ENCODE results near the gene SMIM26. TPM values are rescaled to one million over a fixed set of nuclear protein-coding genes. Genes with fewer than 3 reads are reported as not detected.
"Not testable (repeated sequence)": the region's sequence is repeated elsewhere in the genome, so short reads cannot be mapped to it uniquely, and the experiment has no call there.

The SMIM26 gene, protein sequence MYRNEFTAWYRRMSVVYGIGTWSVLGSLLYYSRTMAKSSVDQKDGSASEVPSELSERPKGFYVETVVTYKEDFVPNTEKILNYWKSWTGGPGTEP
- total RNA-seq: 79.3 TPM

- peak; percentile 82 for DNase-seq
Observed at GRCh38 chr20:18566892-18567738, at the start of gene SMIM26. SMIM26 (plus strand) TSS chr20:18567432; CDS start chr20:18567479, 47 bp downstream.

DNA sequence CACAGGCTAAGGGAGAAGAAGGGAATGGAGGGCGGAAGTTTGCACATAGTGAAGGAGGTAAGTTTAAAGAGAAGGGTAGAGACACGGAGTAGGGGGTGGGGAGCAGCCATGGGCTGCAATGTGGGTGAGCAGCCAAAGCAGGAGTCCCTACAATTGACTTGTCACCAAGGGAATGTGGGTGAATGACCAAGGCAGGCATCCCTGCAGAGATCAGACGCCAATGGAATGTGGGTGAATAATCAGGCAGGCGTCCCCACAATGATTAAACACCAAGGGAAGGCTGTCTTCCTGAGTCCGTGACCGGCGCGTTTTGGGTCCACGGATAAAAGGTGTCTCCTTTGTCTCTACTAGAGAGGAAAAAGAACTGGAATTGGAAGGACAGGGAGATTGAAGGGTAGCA is 45.2 kb upstream of the SMIM26 start:
- DNase-seq: not testable (repeated sequence)

GRCh38 chr20:18523066-18523465 is 44.2 kb upstream of the SMIM26 start:
- no peak for DNase-seq

GRCh38 chr20:18524646-18525045 is 42.6 kb upstream of the SMIM26 start:
- no peak for DNase-seq

DNA sequence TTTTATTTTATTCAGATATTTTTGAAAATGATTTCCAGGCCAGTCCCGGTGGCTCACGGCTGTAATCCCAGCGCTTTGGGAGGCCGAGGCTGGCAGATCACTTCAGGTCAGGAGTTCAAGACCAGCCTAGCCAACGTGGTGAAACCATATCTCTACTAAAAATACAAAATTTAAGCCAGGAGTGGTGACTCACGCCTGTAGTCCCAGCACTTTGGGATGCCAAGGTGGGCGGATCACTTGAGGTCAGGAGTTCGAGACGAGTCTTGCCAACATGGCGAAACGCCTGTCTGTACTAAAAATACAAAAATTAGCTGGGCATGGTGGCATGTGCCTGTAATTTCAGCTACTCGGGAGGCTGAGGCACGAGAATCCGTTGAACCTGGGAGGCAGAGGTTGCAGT is 40.5 kb upstream of the SMIM26 start:
- not testable (repeated sequence) for DNase-seq

GRCh38 chr20:18527339-18527738 is 39.9 kb upstream of the SMIM26 start:
- no peak for DNase-seq

- DNase-seq: no peak
Observed at GRCh38 chr20:18527836-18528235, 39.4 kb upstream of the SMIM26 start.

GRCh38 chr20:18529041-18529440 is 38.2 kb upstream of the SMIM26 start:
- no peak for DNase-seq

- no peak for DNase-seq
Observed at GRCh38 chr20:18532626-18533025, 34.6 kb upstream of the SMIM26 start.

DNA sequence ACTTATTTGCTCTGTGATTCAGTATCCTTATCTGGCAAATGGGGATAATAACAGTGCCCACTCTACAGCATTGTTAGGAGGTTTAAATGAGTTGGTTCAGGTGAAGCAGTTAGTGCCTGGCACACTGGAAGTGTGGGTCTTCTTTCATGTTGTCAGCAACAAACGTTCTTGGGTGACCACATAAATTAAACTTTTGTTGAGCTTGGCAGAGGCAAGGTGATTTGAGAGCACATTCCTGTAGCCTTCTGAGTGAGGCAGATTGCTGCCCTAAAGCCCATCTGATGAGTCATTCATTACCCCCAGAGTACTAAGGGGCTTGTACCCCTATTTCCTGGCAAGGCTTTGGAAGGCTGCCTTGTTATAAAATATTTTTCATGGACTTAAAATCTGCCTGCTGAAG is 33.7 kb upstream of the SMIM26 start:
- no peak for DNase-seq

GRCh38 chr20:18533978-18534644 is 33.1 kb upstream of the SMIM26 start:
- no peak for DNase-seq

- no peak for DNase-seq
Observed at GRCh38 chr20:18537651-18538050, 29.6 kb upstream of the SMIM26 start.

DNA sequence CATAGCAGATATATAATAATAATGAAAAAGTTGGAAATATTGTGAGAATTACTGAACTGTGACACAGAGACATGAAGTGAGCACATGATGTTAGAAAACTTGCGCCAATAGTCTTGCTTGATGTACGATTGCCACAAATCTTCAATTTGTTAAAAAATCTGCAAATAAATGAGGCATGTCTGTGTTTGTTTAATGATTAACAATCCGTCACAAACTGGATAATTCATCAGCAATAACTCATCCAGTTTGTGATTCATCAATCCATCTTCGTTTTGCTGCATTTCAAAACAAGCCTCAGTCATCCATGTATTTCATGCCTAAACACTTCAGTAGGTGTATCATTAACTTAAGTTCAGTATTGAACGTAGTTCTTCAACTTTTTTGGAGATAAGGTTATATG is 25.5 kb upstream of the SMIM26 start:
- no peak for DNase-seq

GRCh38 chr20:18543216-18543615 is 24.0 kb upstream of the SMIM26 start:
- DNase-seq: no peak

DNA sequence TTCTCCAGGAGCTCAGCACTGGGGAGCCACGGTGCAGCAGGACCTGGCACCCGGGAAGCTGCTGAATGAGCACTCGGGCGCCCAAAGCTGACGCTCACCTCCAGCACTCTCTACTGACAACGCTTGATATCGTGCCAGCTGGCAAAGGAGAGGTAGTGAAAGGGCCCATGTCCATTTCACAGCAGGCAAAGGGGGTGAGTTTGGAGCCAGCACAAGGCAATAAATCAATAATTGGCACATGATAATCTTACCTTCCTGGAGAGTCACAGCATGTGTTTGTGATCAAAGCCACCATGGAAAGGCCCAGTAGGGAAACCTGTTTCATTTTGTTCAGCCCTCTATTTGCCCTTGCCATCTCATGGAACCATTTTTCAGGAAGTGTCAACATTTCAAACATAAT is 23.3 kb upstream of the SMIM26 start:
- DNase-seq: no peak

GRCh38 chr20:18545566-18545965 is 21.7 kb upstream of the SMIM26 start:
- DNase-seq: no peak

- no peak for DNase-seq
Observed at GRCh38 chr20:18548465-18548864, 18.8 kb upstream of the SMIM26 start.

GRCh38 chr20:18553746-18554145 is 13.5 kb upstream of the SMIM26 start:
- DNase-seq: no peak

GRCh38 chr20:18567739-18568091 is 483 bp downstream of the SMIM26 start:
- DNase-seq: peak; percentile 28

- no peak for DNase-seq
Observed at GRCh38 chr20:18571009-18571408, 3.8 kb downstream of the SMIM26 start.

- DNase-seq: no peak
Observed at GRCh38 chr20:18571578-18571977, 4.3 kb downstream of the SMIM26 start.

- DNase-seq: no peak
Observed at GRCh38 chr20:18577942-18578341, 10.7 kb downstream of the SMIM26 start.

- no peak for DNase-seq
Observed at GRCh38 chr20:18578581-18578980, 11.3 kb downstream of the SMIM26 start.

DNA sequence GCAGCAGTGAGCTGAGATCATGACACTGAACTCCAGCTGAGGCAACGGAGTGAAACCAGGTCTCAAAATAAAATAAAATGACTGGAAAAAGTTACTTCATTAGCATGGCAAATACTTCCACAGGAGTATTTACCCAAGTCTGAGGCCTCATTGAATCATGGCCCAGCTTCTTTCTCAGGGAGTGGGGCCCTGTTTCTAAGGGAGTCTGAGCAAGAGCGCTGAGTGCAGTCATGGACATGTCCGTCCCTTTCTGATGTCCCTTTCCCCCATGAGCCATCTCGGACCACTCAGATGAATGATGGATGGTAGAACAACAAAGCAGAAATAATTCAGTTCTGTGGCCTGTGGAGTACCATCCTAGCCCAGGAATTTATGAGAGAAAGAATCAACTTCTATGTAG is 12.8 kb downstream of the SMIM26 start:
- no peak for DNase-seq
